ENCODE measurements around the gene SARDH.

The SARDH gene

GRCh38 chr9:133669182-133669801 lies 68.9 kb downstream of the SARDH start:
- DNase-seq (ENCODE audit: low read depth), result no peak

DNA sequence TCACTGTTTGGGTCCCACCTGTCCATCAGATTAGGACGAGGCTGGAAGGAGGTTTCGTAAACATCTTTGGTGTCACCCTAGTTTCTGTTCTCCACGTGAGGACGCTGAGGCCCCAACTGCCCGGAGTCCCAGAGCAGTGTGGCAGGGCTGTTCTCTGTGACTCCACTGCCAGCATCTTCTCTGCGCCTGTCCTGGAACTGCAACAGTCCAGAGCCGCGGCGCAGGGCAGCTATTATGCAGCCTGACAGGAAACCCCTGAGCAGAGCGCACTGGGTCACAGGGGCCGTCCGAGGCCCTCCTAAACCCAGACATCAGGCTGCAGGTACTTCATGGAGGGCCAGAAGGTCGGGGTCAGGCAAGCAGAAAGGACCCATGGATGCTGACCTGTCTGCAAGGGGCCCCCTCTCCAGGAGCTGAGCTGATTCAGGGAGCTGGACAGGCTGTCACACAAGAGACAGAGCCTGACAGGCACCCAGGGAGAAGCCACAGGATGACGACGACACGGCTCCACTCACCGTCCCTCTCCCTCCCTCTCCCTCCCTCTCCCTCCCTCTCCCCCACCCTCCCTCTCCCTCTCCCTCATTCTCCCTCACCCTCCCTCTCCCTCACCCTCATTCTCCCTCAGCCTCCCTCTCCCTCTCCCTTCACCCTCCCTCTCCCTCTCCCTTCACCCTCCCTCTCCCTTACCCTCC lies 70.2 kb downstream of the SARDH start:
- DNase-seq (ENCODE audit: low read depth), result no peak

- no peak for DNase-seq (ENCODE audit: low read depth)
These were observed 71.3 kb downstream of the SARDH start for GRCh38 chr9:133666845-133667244.

GRCh38 chr9:133666387-133666786 lies 71.8 kb downstream of the SARDH start:
- DNase-seq (ENCODE audit: low read depth), result no peak

- DNase-seq (ENCODE audit: low read depth), result no peak
These were observed 72.6 kb downstream of the SARDH start for GRCh38 chr9:133665535-133665934.

GRCh38 chr9:133665096-133665495 lies 73.1 kb downstream of the SARDH start:
- no peak for DNase-seq (ENCODE audit: low read depth)

- no peak for DNase-seq (ENCODE audit: low read depth)
These were observed 73.7 kb downstream of the SARDH start for GRCh38 chr9:133664173-133665050.

DNA sequence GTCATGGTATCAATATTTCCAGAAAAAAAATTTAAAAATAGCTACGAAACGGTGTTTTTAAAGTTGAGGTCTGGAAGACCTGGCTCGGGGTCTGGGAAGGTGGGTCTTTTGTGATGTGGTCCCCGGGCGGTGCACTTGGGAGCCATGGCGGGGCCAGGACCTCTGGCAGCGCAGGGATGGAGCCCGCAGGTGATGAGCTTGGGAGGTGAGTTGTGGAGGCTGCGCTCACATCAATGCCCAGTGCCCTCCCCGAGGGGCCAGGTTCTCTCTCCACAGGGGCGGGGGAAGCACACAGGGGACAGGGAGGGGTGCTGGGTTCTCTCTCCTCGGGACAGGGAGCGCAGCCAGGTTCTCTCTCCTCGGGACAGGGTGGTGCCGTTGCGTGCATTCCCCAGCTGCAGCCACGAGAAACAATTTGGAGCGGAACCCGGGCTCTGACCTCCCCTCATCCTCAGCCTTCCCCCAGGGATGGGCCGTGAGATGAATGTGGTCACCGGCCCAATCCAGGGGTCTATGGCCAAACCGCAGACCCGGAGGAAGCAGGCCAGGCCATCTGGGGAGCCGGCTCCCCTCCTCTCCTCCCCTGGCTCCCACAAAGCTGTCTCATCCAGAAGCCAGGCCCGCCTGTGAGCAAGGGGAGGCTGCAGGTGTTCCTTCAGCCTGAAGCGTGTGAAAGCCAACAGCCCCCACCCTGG lies 76.2 kb downstream of the SARDH start:
- DNase-seq (ENCODE audit: low read depth), result no peak

DNA sequence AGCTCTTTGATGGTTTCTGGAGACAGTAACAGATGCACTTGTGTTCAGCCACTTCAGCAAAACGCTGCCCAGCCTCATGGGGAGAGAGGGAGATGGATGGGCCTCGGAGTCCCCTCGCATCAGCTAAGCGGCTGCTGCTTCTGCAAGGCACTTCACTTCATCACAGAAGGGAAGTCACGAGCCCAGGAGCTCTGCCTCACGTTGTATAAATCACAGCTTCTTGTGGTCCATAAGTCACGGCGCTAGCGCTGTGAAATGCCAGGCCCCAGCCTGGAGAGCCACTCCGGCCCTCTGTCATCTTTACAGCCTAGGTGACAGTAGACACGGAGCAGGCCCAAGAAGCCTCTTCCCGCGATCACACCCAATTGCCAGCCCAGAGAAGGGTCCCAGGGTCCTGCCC lies 78.6 kb downstream of the SARDH start:
- DNase-seq (ENCODE audit: low read depth), result no peak

GRCh38 chr9:133658442-133659431 lies 79.4 kb downstream of the SARDH start:
- no peak for DNase-seq (ENCODE audit: low read depth)

GRCh38 chr9:133657120-133657661 lies 81.0 kb downstream of the SARDH start:
- no peak for DNase-seq (ENCODE audit: low read depth)

DNA sequence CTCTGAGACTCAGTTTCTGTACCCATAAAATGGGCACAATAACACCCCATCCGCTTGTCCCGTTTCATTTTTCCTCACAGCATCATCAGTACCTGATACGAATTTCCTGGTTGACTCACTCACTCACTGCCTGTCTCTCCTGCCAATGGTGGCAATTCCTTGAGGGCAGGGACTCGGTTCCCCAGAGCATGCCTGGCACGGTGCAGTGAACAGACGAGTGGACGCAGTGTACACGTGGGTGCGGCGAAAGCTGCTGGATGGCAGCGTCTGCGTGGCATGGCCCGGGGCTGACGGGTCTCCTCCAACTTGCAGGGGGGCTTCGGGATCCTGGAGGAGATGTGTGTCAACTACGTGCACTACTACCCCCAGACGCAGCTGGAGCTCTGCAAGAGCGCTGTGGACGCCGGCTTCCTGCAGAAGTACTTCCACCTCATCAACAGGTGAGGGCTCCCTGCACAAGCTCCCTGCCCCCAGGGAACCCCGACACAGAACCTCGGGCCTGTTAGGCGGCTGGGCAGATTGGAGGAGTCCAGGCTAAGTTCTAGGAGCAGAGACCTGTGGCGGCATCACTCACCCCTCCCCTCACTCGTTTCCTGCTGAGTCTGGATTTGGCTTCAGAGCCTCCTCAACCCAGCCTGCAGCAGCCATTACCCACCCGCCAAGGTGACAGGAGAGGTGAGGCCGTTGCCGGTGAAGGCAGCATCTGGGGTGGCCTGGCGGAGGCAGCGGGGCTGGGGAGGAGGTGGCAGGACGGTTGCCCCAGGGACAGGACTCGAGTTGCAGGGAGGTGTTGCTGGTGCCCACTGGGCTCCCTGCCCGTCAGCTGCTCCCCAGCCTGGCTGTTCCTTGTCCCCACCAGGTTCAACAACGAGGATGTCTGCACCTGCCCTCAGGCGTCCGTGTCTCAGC lies 81.7 kb downstream of the SARDH start:
- DNase-seq (ENCODE audit: low read depth), result no peak

- no peak for DNase-seq (ENCODE audit: low read depth)
These were observed 82.5 kb downstream of the SARDH start for GRCh38 chr9:133655701-133656100.

- DNase-seq (ENCODE audit: low read depth), result no peak
These were observed 83.2 kb downstream of the SARDH start for GRCh38 chr9:133654736-133655657.

DNA sequence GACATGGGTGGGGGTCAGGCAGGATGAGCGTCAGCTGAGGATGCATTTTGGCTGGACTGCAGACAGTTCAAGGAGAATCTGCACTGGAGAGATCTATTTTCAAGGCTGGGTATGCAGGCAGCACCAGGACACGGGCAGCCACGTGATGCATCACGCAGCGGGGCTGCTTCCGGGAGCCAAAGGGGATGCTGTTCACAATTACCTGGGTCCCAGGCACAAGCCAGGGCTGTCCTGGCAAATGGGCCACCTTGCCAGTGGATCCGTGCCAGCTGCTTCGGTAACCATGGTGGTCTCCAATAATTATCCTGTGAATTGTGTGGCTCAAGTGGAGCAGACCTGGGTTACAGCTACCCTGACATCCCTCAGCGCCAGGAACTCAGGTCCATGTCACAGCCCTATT lies 84.5 kb downstream of the SARDH start:
- no peak for DNase-seq (ENCODE audit: low read depth)

DNA sequence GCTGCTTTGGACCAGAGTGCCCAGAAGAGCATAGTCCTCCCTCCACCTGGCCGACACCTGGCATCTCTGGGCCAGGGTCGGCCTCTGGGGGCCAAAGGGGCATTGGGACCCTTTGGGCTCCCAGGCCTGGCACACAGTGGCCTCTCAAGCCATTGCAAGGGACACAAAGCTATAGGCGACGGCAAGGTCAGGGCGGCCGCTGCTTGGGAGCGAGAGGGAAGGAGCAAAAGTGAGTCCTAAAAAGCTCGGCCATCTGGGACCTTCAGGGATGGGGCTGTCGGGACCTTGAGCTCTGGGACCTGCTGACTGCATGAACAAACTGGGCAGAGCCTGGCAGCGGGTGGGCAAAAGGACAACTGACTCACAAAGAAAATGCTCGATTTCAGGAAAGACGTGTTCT lies 88.1 kb downstream of the SARDH start:
- DNase-seq (ENCODE audit: low read depth), result no peak

DNA sequence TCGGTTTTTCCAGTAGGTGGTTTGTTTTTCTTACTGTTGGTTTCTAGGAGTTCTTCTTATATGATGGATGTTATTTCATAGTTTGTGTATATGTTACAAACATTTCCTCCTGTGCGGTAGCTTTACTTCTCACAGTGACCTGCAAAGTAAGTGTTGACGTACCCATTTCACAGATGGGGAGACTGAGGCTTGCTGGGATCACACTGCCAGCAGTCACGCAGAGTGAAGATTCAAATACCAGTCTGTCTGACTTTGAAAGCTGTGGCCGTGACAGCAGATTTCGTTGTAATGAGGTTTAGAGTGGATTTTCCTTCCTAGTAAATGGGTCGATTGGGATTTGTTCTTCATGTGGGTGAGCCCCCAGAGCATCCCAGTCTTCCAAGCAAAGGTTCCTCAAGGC lies 89.0 kb downstream of the SARDH start:
- DNase-seq (ENCODE audit: low read depth), result no peak

GRCh38 chr9:133647765-133648469 lies 90.2 kb downstream of the SARDH start:
- DNase-seq (ENCODE audit: low read depth), result no peak
